Non-pigmented ciliary epithelial cell (primary cell): ENCODE measurements around the gene KRT23.
A peak's percentile ranks its signal among the peaks of the same experiment; 100 is the strongest.

ENCODE experiments used
- DNase-seq: peaks from one replicate; pipeline ENCODE4 v3.0.0-alpha.2; 2010; ENCODE audit warnings: low read depth

KRT23 gene

GRCh38 chr17:40937384-40937819, at the start of gene KRT23:
TSS of gene KRT23 (minus strand) at chr17:40937646. CDS start at chr17:40936603, 1,043 bp downstream.
- DNase-seq: no peak

GRCh38 chr17:40986920-40987319, 49.5 kb upstream of the KRT23 start:
- DNase-seq: no peak

- DNase-seq: no peak
Observed at GRCh38 chr17:40984226-40984625, 46.8 kb upstream of the KRT23 start, which contains the start of gene KRT40. TSS of gene KRT40 (minus strand) at chr17:40984326. CDS start at chr17:40984273, 53 bp downstream.

GRCh38 chr17:40981115-40981514, 43.7 kb upstream of the KRT23 start:
- no peak for DNase-seq

GRCh38 chr17:40980596-40980995, 43.1 kb upstream of the KRT23 start:
- no peak for DNase-seq

GRCh38 chr17:40980117-40980516, 42.7 kb upstream of the KRT23 start:
- DNase-seq: no peak

- DNase-seq: no peak
Observed at GRCh38 chr17:40978575-40979151, 41.2 kb upstream of the KRT23 start.

- no peak for DNase-seq
Observed at GRCh38 chr17:40975516-40975915, 38.1 kb upstream of the KRT23 start.

- no peak for DNase-seq
Observed at GRCh38 chr17:40974366-40974765, 36.9 kb upstream of the KRT23 start.

GRCh38 chr17:40967582-40967981, 30.1 kb upstream of the KRT23 start:
- DNase-seq: no peak

GRCh38 chr17:40966848-40967247, 29.4 kb upstream of the KRT23 start, which contains the start of gene KRT39:
TSS of gene KRT39 (minus strand) at chr17:40966948. CDS start at chr17:40966856, 92 bp downstream.
- no peak for DNase-seq

- no peak for DNase-seq
Observed at GRCh38 chr17:40963838-40964237, 26.4 kb upstream of the KRT23 start.

GRCh38 chr17:40962059-40962561, 24.7 kb upstream of the KRT23 start:
- no peak for DNase-seq

GRCh38 chr17:40961591-40961990, 24.1 kb upstream of the KRT23 start:
- DNase-seq: no peak

- DNase-seq: no peak
Observed at GRCh38 chr17:40960144-40960543, 22.7 kb upstream of the KRT23 start.

- no peak for DNase-seq
Observed at GRCh38 chr17:40958086-40958953, 20.9 kb upstream of the KRT23 start.

GRCh38 chr17:40956401-40957254, 19.2 kb upstream of the KRT23 start:
- peak; percentile 99 for DNase-seq

- DNase-seq: peak; percentile 98
Observed at GRCh38 chr17:40953881-40954280, 16.4 kb upstream of the KRT23 start.

- DNase-seq: peak; percentile 91
Observed at GRCh38 chr17:40952661-40953060, 15.2 kb upstream of the KRT23 start.

GRCh38 chr17:40952154-40952553, 14.7 kb upstream of the KRT23 start:
- DNase-seq: no peak

- no peak for DNase-seq
Observed at GRCh38 chr17:40951011-40951622, 13.7 kb upstream of the KRT23 start.

GRCh38 chr17:40950176-40950575, 12.7 kb upstream of the KRT23 start:
- no peak for DNase-seq
